ENCODE data around the gene TPSD1. TPM values are rescaled to one million over a fixed set of nuclear protein-coding genes. Genes with fewer than 3 reads are reported as not detected.

TPSD1 gene
- total and polyA plus RNA-seq, 2 donors (not counting 1 experiment from before 2014, with no cell fraction given), result not detected

DNA sequence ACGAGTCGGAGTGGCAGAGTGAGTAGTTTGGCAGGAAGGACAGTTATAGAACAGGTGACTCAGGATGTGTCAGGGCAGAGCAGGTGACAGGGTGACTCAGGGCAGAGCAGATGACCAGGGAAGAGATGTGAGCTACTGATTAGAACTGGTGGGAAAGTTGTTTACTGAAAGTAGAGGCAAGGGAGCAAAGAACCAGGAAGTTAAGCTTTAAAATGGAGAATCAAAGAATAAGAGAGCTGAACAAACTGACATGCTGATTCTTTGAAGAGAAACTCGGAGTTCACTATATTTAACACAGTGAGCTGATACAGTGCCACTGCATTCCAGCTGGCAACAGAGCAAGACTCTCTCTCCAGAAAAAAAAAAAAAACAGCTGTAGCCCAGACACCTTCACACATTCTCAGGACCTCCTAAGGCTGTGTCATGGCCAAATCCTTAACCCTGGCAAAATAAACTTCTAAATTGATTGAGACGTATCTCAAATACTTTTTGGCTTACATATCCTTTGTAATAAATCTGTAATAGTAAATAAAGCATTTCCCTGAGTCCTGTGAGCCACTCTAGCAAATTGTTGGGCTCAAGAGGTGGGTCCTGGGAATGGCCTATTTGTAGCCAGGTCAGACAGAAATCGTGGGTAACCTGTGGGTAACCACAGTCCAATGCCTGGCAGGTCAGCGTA is 41.3 kb downstream of the TPSD1 start:
- Histone ChIP-seq H3K4me2 (replicated peaks; ENCODE audit: low read depth, low read length, poor library complexity, severe bottlenecking) (peak overlapping the region; percentile 19), H3K4me3 (ENCODE audit: control extremely low read depth in 1 of 5, extremely low read depth in 1 of 5, insufficient read depth in 1 of 5, low read depth in 2 of 5, low read length in 4 of 5) (no peak overlapping the region), H2AFZ (ENCODE audit: insufficient read depth, low read depth, low read length, poor library complexity, severe bottlenecking) (peak overlapping the region; percentile 33), H3K4me1 (ENCODE audit: control insufficient read depth in 2 of 2, insufficient read depth in 2 of 2, low read length in 2 of 2) (peaks cover 19 to 47% of the 10 kb centered on the region in 2 donors), H3K9ac (ENCODE audit: low read length) (no peak overlapping the region), H3K79me2 (ENCODE audit: control insufficient read depth, insufficient read depth, low read length) (peaks cover 3% of the 10 kb centered on the region), H3K27ac (ENCODE audit: low read length in 2 of 2) (no peak overlapping the region), H3K36me3 (replicated peaks in 1 of 2; ENCODE audit: control extremely low read depth in 1 of 2, control insufficient read depth in 1 of 2, extremely low read depth in 1 of 2, insufficient read depth in 2 of 2, low read length in 1 of 2) (no peaks in the 10 kb centered on the region), H4K20me1 (ENCODE audit: control insufficient read depth, insufficient read depth, low read length, poor library complexity, severe bottlenecking) (no peaks in the 10 kb centered on the region), H3K27me3 (replicated peaks in 1 of 4; ENCODE audit: control extremely low read depth in 1 of 4, control insufficient read depth in 3 of 4, insufficient read depth in 4 of 4, low read length in 3 of 4) (peaks cover 0 to 7% (median 2%) of the 10 kb centered on the region in 4 experiments), H3K9me3 (ENCODE audit: control extremely low read depth in 1 of 3, control insufficient read depth in 2 of 3, insufficient read depth in 1 of 3, low read length in 2 of 3) (no peaks in the 10 kb centered on the region)
- WGBS (ENCODE audit: insufficient coverage), result 23% methylated on average over 4 of the region's 6 CpGs
- no peaks in the 10 kb centered on the region for H3K9me3 Mint-ChIP-seq (ENCODE audit: insufficient read depth)
- no peak for TF ChIP-seq EZH2 (IDR thresholded peaks at IDR 0.05; ENCODE audit: borderline replicate concordance, insufficient read depth, low read depth, low read length, poor library complexity, severe bottlenecking)
- TF ChIP-seq, protein P1, sequence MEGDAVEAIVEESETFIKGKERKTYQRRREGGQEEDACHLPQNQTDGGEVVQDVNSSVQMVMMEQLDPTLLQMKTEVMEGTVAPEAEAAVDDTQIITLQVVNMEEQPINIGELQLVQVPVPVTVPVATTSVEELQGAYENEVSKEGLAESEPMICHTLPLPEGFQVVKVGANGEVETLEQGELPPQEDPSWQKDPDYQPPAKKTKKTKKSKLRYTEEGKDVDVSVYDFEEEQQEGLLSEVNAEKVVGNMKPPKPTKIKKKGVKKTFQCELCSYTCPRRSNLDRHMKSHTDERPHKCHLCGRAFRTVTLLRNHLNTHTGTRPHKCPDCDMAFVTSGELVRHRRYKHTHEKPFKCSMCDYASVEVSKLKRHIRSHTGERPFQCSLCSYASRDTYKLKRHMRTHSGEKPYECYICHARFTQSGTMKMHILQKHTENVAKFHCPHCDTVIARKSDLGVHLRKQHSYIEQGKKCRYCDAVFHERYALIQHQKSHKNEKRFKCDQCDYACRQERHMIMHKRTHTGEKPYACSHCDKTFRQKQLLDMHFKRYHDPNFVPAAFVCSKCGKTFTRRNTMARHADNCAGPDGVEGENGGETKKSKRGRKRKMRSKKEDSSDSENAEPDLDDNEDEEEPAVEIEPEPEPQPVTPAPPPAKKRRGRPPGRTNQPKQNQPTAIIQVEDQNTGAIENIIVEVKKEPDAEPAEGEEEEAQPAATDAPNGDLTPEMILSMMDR (IDR thresholded peaks at IDR 0.05), result no peak
- H3K27me3 Mint-ChIP-seq, result peaks cover 10% of the 10 kb centered on the region
- no peak for DNase-seq
- peak; percentile 25 for ATAC-seq (ENCODE audit: low read depth)
- peaks cover 31% of the 10 kb centered on the region for H3K4me1 Mint-ChIP-seq
- ChIA-PET CTCF (interaction anchor here (0.7 kb wide), 1 partner anchor 19 kb away, joined by 3 read pairs; no protein-coding TSS in a partner anchor), POLR2A (interaction anchor here (0.9 kb wide), 1 partner anchor 9 kb away, joined by 11 read pairs; no protein-coding TSS in a partner anchor)
- peak overlapping the region; percentile 54 for H3K4me3 Mint-ChIP-seq
- intact Hi-C loops (cut with micrococcal nuclease), result no loop called here
- H3K27ac Mint-ChIP-seq, result peak overlapping the region; percentile 75

DNA sequence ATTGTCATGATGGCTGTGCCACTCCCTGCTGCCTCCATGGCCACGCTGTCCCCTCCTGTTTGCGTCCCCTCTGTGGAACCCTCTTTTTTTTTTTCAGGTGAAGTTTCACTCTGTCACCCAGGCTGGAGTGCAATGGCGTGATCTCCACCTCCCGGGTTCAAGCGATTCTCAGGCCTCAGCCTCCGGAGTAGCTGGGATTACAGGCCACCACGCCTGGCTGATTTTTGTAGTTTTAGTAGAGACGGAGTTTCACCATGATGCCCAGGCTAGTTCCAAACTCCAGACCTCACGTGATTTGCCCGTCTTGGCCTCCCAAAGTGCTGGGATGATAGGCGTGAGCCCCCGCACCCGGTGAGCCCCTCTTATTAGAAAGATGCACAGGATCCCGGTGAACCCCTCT is 42.5 kb downstream of the TPSD1 start:
- Histone ChIP-seq H3K4me1 (ENCODE audit: control insufficient read depth in 2 of 2, insufficient read depth in 2 of 2, low read length in 2 of 2) (peaks cover 20 to 52% of the 10 kb centered on the region in 2 donors), H3K36me3 (replicated peaks in 1 of 2; ENCODE audit: control extremely low read depth in 1 of 2, control insufficient read depth in 1 of 2, extremely low read depth in 1 of 2, insufficient read depth in 2 of 2, low read length in 1 of 2) (no peaks in the 10 kb centered on the region), H3K4me3 (ENCODE audit: control extremely low read depth in 1 of 5, extremely low read depth in 1 of 5, insufficient read depth in 1 of 5, low read depth in 2 of 5, low read length in 4 of 5) (no peak overlapping the region), H2AFZ (ENCODE audit: insufficient read depth, low read depth, low read length, poor library complexity, severe bottlenecking) (no peak overlapping the region), H3K27me3 (replicated peaks in 1 of 4; ENCODE audit: control extremely low read depth in 1 of 4, control insufficient read depth in 3 of 4, insufficient read depth in 4 of 4, low read length in 3 of 4) (peaks cover 0 to 5% (median 2%) of the 10 kb centered on the region in 4 experiments), H3K27ac (ENCODE audit: low read length in 2 of 2) (no peak overlapping the region), H3K4me2 (replicated peaks; ENCODE audit: low read depth, low read length, poor library complexity, severe bottlenecking) (no peak overlapping the region), H3K9me3 (ENCODE audit: control extremely low read depth in 1 of 3, control insufficient read depth in 2 of 3, insufficient read depth in 1 of 3, low read length in 2 of 3) (no peaks in the 10 kb centered on the region), H3K79me2 (ENCODE audit: control insufficient read depth, insufficient read depth, low read length) (peaks cover 3% of the 10 kb centered on the region), H3K9ac (ENCODE audit: low read length) (no peak overlapping the region), H4K20me1 (ENCODE audit: control insufficient read depth, insufficient read depth, low read length, poor library complexity, severe bottlenecking) (no peaks in the 10 kb centered on the region)
- peaks cover 7% of the 10 kb centered on the region for H3K27me3 Mint-ChIP-seq
- DNase-seq (no peak), ATAC-seq (ENCODE audit: low read depth) (no peak)
- H3K4me3 Mint-ChIP-seq, result no peak overlapping the region
- TF ChIP-seq, protein P1 (IDR thresholded peaks at IDR 0.05), result no peak
- no peak for TF ChIP-seq EZH2 (IDR thresholded peaks at IDR 0.05; ENCODE audit: borderline replicate concordance, insufficient read depth, low read depth, low read length, poor library complexity, severe bottlenecking)
- intact Hi-C loops (cut with micrococcal nuclease), result no loop called here
- H3K9me3 Mint-ChIP-seq (ENCODE audit: insufficient read depth), result no peaks in the 10 kb centered on the region
- 96% methylated on average over 12 of the region's 14 CpGs for WGBS (ENCODE audit: insufficient coverage)
- ChIA-PET CTCF (interaction anchor here (2.5 kb wide), 1 partner anchor 8 kb away, joined by 7 read pairs; no protein-coding TSS in a partner anchor), POLR2A (no interaction called here)
- H3K27ac Mint-ChIP-seq, result peak overlapping the region; percentile 37
- H3K4me1 Mint-ChIP-seq, result peaks cover 36% of the 10 kb centered on the region
